Suprapubic skin (tissue), 3 donors: ENCODE data around the gene PARN.

Experiments
- EP300 ChIP-seq: sonication (generic); formaldehyde crosslinking; IDR thresholded peaks from one replicate; pipeline ENCODE4 v1.6.1; 2017; ENCODE audit warnings: antibody characterized with exemption
- POLR2A ChIP-seq, 2 donors: fragments of 450-650 bp; IDR thresholded peaks; one replicate each; pipeline ENCODE4 v1.6.1; 2017; ENCODE audit warnings: antibody characterized with exemption in 2 of 2, mild to moderate bottlenecking in 2 of 2, moderate library complexity in 2 of 2
- TF ChIP-seq, protein P1 (sequence below), 2 donors: fragments of 200-600 bp in 1 of 2; fragments of 450-650 bp in 1 of 2; sonication (generic) in 1 of 2; IDR thresholded peaks; one replicate each; pipeline ENCODE4 v1.5.1; 2016 to 2019; ENCODE audit warnings: antibody characterized with exemption in 2 of 2, mild to moderate bottlenecking in 1 of 2, moderate library complexity in 1 of 2

DNA sequence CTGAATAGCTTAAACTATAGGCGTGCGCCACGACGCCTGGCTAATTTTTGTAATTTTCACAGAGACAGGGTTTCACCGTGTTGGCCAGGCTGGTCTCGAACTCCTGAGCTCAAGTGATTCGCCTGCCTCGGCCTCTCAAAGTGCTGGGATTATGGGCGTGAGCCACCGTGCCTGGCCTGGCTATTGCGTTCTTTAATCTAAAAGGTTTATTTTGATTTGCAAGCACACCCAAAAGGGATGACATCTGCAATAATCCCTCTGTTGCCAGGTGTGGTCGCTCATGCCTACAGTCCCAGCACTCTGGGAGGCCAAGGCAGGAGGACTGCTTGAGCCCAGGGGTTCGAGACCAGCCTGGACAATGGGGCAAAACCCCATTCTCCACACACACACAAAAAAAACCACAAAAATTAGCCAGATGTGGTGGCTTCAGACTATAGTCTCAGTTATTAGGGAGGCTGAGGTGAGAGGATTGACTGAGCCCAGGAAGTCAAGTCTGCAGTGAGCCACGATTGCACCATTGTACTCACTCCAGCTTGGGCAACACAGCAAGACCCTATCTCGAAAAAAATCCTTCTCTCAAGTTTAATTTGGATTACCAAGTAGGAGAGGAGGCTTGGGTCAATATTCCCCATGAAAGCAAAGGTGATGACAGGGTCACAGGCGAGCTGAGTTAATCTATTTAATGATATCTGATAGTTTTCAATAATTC, 144.1 kb downstream of the PARN start:
- TF ChIP-seq POLR2A (IDR thresholded peaks at IDR 0.05) (no peak), EP300 (no peak)
- TF ChIP-seq, protein P1, sequence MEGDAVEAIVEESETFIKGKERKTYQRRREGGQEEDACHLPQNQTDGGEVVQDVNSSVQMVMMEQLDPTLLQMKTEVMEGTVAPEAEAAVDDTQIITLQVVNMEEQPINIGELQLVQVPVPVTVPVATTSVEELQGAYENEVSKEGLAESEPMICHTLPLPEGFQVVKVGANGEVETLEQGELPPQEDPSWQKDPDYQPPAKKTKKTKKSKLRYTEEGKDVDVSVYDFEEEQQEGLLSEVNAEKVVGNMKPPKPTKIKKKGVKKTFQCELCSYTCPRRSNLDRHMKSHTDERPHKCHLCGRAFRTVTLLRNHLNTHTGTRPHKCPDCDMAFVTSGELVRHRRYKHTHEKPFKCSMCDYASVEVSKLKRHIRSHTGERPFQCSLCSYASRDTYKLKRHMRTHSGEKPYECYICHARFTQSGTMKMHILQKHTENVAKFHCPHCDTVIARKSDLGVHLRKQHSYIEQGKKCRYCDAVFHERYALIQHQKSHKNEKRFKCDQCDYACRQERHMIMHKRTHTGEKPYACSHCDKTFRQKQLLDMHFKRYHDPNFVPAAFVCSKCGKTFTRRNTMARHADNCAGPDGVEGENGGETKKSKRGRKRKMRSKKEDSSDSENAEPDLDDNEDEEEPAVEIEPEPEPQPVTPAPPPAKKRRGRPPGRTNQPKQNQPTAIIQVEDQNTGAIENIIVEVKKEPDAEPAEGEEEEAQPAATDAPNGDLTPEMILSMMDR (IDR thresholded peaks at IDR 0.05): no peak
